ENCODE results near the gene PREB. TPM values are rescaled to one million over a fixed set of nuclear protein-coding genes. Genes with fewer than 3 reads are reported as not detected.
A peak's percentile ranks its signal among the peaks of the same experiment; 100 is the strongest.
"Not testable (repeated sequence)": the region's sequence is repeated elsewhere in the genome, so short reads cannot be mapped to it uniquely, and the experiment has no call there.

The PREB gene
- total RNA-seq, 2 experiments from 2014 or later, result 60.0 to 65.3 TPM

DNA sequence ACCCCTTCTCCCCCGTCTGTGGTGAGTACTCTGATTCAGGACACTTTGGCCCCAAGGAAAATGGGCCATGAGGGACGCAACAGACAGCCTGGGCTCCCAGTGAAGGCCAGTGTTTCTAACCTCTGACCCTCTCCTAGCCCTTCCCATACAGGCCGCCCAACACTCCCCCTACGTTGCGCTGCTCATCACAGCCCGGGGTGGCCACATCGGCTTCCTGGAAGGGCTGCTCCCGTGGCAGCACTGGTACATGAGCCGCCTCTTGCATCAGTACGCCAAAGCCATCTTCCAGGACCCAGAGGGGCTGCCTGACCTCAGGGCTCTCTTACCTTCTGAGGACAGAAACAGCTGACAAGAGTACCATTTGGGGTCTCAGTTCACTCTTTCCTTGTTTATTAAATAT, 4.0 kb downstream of the PREB start:
- CTCF ChIA-PET, result interaction anchor here (1.1 kb wide), 1 partner anchor 179 kb away, joined by 3 read pairs; no protein-coding TSS in a partner anchor
- H3K27me3 Mint-ChIP-seq, result no peaks in the 10 kb centered on the region
- no peak overlapping the region for H3K4me3 Mint-ChIP-seq
- no peaks in the 10 kb centered on the region for H3K9me3 Mint-ChIP-seq
- DNase-seq, result no peak
- peaks cover 24% of the 10 kb centered on the region for H3K4me1 Mint-ChIP-seq
- H3K36me3 Mint-ChIP-seq (ENCODE audit: low read depth), result peaks cover 32% of the 10 kb centered on the region
- H3K27ac Mint-ChIP-seq, result no peak overlapping the region
- POLR2A ChIA-PET, result no interaction called here

DNA sequence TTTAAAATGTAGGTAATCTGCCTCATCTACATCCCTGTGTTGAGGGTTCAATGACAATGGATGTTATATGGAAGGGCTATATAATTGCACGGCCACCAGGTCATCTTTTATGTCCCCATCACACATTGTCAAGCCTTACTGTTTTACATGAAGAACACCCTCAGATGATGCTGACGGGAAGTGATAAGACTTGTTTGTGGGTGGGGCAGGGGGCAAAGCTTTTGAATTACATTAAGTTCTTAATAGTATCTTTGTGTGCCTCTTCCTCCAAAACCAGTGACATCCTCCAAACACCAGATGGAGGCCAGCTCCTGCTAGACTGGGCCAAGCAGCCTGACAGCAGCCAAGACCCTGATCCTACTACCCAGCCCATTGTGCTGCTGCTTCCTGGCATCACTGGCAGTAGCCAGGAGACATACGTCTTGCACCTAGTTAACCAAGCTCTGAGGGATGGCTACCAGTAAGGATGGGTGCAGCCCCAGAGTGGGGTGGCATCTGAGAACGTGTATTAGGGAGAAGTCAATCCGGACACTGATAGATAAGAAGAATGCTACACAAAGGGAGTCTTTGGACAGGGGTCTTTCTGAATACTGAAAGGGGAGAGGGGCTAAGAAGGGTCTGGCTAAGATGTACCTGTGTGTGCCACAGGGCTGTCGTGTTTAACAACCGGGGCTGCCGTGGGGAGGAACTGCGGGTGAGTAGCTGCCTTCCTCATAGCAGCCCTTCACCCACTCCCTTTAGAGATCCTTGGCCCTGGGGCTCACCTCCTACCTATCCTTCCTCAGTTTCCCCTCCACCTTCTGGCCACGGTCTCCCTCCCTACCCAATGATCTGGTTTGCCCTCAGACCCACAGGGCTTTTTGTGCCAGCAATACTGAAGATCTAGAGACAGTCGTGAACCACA, 5.5 kb downstream of the PREB start:
- Mint-ChIP-seq H3K36me3 (ENCODE audit: low read depth) (peaks cover 32% of the 10 kb centered on the region), H3K4me3 (no peak overlapping the region), H3K4me1 (peaks cover 17% of the 10 kb centered on the region), H3K27me3 (no peaks in the 10 kb centered on the region), H3K27ac (no peak overlapping the region), H3K9me3 (no peaks in the 10 kb centered on the region)
- POLR2A ChIA-PET, result no interaction called here
- DNase-seq, result no peak
- CTCF ChIA-PET, result interaction anchor here (0.6 to 1.1 kb wide), 3 partner anchors 28 to 43 kb away, joined by 3 to 5 read pairs (median 3); no protein-coding TSS in a partner anchor

DNA sequence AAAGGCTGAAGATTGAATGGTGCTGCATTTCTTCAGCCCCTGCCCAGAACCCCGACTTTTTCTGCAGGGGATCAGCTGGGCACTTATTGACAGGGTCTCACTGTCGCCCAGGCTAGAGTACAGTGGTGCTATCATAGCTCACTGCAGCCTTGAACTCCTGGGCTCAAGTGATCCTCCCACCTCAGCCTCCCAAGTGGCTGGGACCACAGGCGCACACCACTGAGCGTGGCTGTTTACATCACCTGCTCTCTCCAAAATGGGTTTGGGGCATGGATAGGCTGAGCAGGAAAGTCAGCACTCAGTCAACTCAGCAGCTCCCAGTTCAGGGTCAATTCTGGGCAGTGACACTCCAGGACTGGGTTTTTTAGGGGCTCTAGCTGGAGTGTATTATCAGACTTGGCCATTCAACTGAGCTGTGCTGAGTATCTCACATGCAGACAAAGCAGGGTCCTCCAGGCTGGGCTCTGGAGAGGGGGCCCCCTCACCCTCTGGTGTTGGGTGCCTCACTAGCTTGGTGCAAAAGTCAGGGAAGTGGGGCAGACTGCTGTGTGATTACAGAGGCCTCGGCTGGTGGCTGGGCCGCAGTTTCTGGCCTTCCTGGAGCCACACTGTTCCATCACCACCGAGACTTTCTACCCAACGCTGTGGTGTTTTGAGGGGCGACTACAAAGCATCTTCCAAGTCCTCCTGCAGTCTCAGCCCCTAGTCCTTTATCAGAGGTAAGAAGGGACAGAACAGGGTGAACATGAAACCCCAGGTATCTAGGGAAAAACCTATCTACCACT, 6.4 kb downstream of the PREB start:
- no peaks in the 10 kb centered on the region for H3K9me3 Mint-ChIP-seq
- no peak overlapping the region for H3K27ac Mint-ChIP-seq
- peaks cover 13% of the 10 kb centered on the region for H3K4me1 Mint-ChIP-seq
- peaks cover 29% of the 10 kb centered on the region for H3K36me3 Mint-ChIP-seq (ENCODE audit: low read depth)
- no peak overlapping the region for H3K4me3 Mint-ChIP-seq
- DNase-seq, result no peak
- ChIA-PET CTCF (interaction anchor here (0.6 to 1.1 kb wide), 2 partner anchors 27 to 35 kb away, joined by 3 read pairs; no protein-coding TSS in a partner anchor), POLR2A (no interaction called here)
- H3K27me3 Mint-ChIP-seq, result peaks cover under 1% of the 10 kb centered on the region

DNA sequence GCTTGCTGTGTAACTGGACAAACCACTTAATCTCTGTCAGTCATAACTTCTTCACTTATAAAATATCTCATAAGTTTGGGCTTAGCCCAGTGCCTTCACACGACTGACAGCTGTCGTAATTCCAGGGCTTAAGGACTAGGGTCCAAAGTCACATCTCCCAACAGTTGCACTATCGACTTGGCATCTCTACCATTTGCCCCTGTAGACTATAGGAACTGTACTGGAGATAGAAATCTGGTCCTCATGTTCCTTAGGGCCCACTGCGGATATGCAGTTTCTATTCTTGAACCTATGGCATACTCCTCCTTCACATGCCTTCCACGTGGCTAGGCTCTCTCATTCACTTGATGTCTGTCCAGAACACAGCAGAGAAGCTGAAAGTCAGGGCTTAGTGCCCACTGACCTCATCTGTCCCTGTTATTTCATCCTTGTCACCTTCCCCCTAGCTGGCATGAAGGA, 8.2 kb downstream of the PREB start:
- Mint-ChIP-seq H3K9me3 (no peaks in the 10 kb centered on the region), H3K4me3 (no peak overlapping the region), H3K27me3 (peaks cover 15% of the 10 kb centered on the region), H3K4me1 (peaks cover 6% of the 10 kb centered on the region), H3K27ac (no peak overlapping the region), H3K36me3 (ENCODE audit: low read depth) (peaks cover 18% of the 10 kb centered on the region)
- CTCF ChIA-PET, result no interaction called here
- DNase-seq, result no peak
- POLR2A ChIA-PET, result no interaction called here

DNA sequence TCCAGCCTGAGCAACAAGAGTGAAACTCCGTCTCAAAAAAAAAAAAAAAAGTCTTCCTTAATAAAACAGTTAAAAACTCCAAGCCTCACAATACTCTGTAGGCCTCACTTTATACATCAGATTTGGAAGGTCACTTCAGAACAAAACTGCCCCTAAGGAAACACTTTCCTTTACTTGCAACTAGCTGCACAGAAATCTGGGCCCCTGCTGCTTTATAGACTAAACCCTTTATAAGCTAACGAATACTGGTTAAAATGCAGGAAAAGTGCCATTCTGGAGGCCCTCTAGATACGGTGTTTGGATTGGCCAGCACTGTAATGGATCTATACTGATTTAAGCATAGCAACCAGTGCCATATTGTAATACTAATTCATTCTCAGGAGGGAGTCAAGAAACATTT, 9.3 kb downstream of the PREB start:
- Mint-ChIP-seq H3K36me3 (ENCODE audit: low read depth) (peaks cover 7% of the 10 kb centered on the region), H3K4me3 (no peak overlapping the region), H3K27ac (no peak overlapping the region), H3K9me3 (no peaks in the 10 kb centered on the region), H3K27me3 (peaks cover 21% of the 10 kb centered on the region), H3K4me1 (peaks cover 6% of the 10 kb centered on the region)
- DNase-seq, result no peak
- POLR2A ChIA-PET, result interaction anchor here (0.6 kb wide), 1 partner anchor 238 kb away, joined by 16 read pairs; no protein-coding TSS in a partner anchor
- CTCF ChIA-PET, result interaction anchor here (0.6 to 1.6 kb wide), 2 partner anchors 27 to 178 kb away, joined by 3 to 4 read pairs; no protein-coding TSS in a partner anchor

DNA sequence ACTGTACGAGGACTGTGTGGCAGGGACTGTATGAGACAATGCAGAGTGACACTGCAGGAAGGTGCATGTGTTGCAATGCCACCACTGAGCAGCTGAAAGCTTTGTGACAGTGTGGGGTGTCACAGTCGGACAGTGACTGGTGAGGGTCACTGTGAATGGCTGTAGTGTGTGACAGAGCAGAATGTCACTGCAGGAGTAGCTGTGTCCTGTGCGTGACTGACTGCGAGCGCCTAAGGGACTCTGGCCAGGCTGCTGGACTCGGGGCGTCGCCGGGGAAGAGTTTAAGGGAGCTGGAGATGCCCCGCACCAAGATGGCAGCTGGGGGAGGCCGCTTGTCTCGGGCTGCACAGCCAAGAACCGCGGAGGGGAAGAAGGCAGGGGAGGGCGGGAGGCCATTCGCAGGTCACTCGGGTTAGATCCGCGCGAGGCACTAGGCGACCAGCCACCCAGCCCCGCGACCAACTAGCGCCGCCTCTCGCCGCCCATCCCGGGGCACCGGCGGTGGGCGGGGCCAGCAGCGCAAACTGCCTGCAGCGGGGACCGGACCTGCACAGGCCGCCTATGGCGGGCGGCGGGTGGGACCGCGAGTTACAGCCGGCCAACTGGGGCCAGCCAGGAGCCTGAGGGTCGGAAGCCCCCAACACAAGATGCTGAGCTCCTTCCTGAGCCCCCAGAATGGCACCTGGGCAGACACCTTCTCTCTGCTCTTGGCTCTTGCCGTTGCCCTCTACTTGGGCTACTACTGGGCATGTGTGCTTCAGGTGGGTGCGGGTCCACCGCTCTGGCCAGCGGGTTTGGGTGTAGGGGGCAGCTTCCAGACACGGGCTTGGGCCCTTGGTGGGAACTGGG, 10.9 kb downstream of the PREB start, which contains the start of gene ABHD1:
Gene ABHD1 (plus strand): TSS at position 514 of the 849 bp plus-strand sequence. CDS start 134 bp downstream, at position 648.
- CTCF ChIA-PET, result interaction anchor here (0.6 to 2.5 kb wide), 6 partner anchors 11 to 365 kb away, joined by 3 to 11 read pairs (median 4); partner anchors contain the start of genes PREB and PRR30
- POLR2A ChIA-PET, result no interaction called here
- peak; percentile 56 for DNase-seq
- H3K4me1 Mint-ChIP-seq, result peaks cover 15% of the 10 kb centered on the region
- H3K27me3 Mint-ChIP-seq, result peaks cover 32% of the 10 kb centered on the region
- H3K9me3 Mint-ChIP-seq, result no peaks in the 10 kb centered on the region
- peak within 1 kb of the TSS; percentile 81 for H3K4me3 Mint-ChIP-seq
- peak within 1 kb of the TSS; percentile 77 for H3K27ac Mint-ChIP-seq
- no peaks in the 10 kb centered on the region for H3K36me3 Mint-ChIP-seq (ENCODE audit: low read depth)

DNA sequence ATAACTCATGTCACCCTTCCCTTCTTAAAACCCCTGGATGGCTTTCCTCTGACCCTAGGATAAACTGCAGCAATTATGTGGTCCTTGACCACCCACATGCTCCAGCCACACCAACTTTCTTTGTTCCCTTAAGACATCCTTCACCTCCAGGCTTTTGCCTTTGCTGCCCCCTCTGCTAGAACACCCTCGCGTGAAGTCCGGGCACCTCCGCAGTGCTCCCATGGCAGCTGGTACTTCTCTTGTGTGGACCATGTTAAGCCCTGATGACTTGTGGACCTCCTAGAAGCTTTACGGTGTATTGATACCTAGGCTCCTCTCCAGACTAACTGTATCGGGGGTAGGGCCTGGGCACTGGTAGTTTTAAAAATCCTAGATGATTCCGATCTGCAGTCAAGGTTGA, 11.6 kb downstream of the PREB start:
- no peaks in the 10 kb centered on the region for H3K9me3 Mint-ChIP-seq
- CTCF ChIA-PET, result interaction anchor here (0.9 to 2.5 kb wide), 3 partner anchors 12 to 20 kb away, joined by 3 to 11 read pairs (median 3); partner anchors contain the start of gene PREB
- H3K27ac Mint-ChIP-seq, result peak overlapping the region; percentile 77
- H3K4me3 Mint-ChIP-seq, result peak overlapping the region; percentile 81
- no peaks in the 10 kb centered on the region for H3K36me3 Mint-ChIP-seq (ENCODE audit: low read depth)
- no peak for DNase-seq
- peaks cover 36% of the 10 kb centered on the region for H3K27me3 Mint-ChIP-seq
- peaks cover 16% of the 10 kb centered on the region for H3K4me1 Mint-ChIP-seq
- POLR2A ChIA-PET, result no interaction called here

DNA sequence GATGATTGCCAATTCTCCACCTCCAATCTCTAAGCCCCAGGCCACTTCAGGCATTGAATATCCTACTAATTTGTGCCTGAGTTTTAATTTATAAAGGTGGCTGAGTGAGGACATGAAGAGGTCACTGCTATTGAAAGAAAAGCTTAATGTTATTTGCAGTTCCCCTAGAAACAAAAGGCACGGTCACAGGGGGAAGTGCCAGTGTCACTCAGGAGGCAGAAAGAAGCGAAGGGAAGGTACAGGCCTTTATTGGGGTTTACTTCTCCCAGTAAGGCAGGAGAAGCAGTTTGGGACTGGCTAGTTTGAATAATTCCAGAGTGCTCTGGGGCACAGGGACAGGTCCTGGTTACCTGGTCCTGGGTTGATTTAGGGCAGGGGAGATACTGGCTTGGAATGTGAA, 12.5 kb downstream of the PREB start:
- CTCF ChIA-PET, result interaction anchor here (2.5 kb wide), 1 partner anchor 13 kb away, joined by 11 read pairs; the partner anchor contains the start of gene PREB
- H3K36me3 Mint-ChIP-seq (ENCODE audit: low read depth), result no peaks in the 10 kb centered on the region
- H3K4me3 Mint-ChIP-seq, result no peak overlapping the region
- no peaks in the 10 kb centered on the region for H3K9me3 Mint-ChIP-seq
- H3K27ac Mint-ChIP-seq, result no peak overlapping the region
- peaks cover 41% of the 10 kb centered on the region for H3K27me3 Mint-ChIP-seq
- H3K4me1 Mint-ChIP-seq, result peaks cover 16% of the 10 kb centered on the region
- POLR2A ChIA-PET, result no interaction called here
- DNase-seq, result no peak

DNA sequence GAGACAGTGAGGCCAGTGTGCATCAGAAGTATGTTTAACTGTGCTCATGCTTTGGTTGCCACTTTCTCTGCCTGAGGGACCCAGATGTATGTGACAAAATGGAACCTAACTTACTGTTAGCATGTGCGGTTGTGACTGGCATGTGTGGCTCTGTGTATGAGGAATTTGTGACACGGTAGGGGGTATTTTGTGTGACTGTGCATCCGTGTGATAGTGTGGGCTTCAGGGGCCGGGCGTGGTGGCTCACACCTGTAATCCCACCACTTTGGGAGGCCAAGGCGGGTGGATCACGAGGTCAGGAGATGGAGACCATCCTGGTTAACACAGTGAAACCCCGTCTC, 15.1 kb downstream of the PREB start:
- H3K4me3 Mint-ChIP-seq, result peak overlapping the region; percentile 71
- DNase-seq; H3K9me3 Mint-ChIP-seq; POLR2A ChIA-PET; H3K36me3 Mint-ChIP-seq (ENCODE audit: low read depth); H3K27ac Mint-ChIP-seq: not testable (repeated sequence)
- CTCF ChIA-PET, result interaction anchor here (1.5 kb wide), 1 partner anchor 13 kb away, joined by 5 read pairs; no protein-coding TSS in a partner anchor
- H3K4me1 Mint-ChIP-seq, result peaks cover 16% of the 10 kb centered on the region
- peaks cover 41% of the 10 kb centered on the region for H3K27me3 Mint-ChIP-seq

DNA sequence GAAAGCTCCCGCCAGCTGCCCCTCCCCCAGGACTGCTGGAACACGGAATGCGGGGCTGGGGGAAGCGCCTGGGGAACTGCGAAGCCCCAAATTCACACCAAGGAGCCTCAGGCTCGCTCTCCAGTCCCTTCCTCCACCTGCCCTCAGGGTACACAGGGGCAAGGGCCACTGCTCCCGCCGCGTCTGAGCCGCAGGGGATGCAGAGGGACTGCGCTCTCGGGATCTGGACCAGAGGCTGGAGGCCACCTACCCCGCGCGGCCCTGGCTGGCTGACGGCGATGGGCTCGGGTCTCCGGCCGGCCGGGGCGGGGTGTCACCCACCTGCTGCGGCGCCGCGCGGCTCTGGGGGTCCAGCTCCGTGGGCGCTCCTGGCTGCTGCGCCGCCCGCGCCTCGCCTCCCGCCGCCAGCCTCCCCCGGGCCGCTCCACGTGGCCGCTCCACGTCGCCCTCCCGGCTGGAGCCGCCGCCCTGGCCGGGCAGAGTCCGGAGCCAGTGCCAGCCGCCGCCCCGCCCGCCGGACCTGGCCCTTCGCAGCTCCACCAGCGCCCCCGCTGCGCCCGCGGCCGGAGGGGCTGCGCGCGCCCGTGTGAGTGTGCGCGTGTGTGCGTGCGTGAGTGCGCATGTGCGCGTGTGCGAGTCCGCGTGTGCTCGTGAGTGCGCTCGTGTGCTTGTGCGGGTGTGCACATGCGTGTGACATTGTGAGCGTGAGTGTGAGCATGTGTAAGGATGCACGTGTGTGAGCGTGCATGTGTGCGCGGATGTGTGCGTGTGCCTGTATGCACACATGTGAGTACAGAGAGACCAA, 15.7 kb downstream of the PREB start, which contains the start of gene CGREF1:
Gene CGREF1 (minus strand): TSS at position 604 of the 805 bp plus-strand sequence. CDS start 14,762 bp downstream, outside the sequence.
- no peak within 1 kb of the TSS for H3K27ac Mint-ChIP-seq

DNA sequence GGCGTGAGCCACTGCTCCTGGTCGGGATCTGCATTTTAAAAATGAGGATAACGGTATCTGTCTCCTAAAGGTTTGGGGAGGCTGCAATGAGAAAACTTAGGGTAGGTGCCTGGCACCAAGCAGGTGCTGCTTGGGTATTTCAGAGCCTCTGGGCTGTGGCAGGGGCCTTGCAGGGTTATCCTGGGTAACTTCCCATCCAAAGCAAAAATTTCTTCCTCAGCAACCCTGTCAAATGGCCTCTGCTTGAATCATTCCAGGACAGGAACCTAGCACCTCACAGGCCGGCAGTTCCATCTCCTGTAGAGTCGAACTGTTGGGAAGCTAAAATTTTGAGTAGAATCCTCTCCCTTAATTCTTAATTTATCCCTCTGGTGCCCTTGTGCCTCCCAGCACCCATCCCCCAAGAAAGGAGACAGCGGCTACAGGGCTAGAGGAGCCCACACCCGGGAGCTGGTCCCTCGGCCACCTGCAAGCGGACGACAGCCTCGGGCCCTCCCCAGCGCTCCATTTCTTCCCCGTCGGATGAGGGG, 16.4 kb downstream of the PREB start:
- ChIA-PET POLR2A (no interaction called here), CTCF (interaction anchor here (1.5 kb wide), 1 partner anchor 14 kb away, joined by 5 read pairs; no protein-coding TSS in a partner anchor)
- H3K27me3 Mint-ChIP-seq, result peaks cover 40% of the 10 kb centered on the region
- no peaks in the 10 kb centered on the region for H3K9me3 Mint-ChIP-seq
- H3K4me3 Mint-ChIP-seq, result peak overlapping the region; percentile 3
- H3K4me1 Mint-ChIP-seq, result peaks cover 12% of the 10 kb centered on the region
- no peak overlapping the region for H3K27ac Mint-ChIP-seq
- no peak for DNase-seq
- no peaks in the 10 kb centered on the region for H3K36me3 Mint-ChIP-seq (ENCODE audit: low read depth)

More for the DNA sequence above, 15.7 kb downstream of the PREB start, which contains the start of gene CGREF1:
- ChIA-PET CTCF (interaction anchor here (1.5 kb wide), 1 partner anchor 13 kb away, joined by 5 read pairs; no protein-coding TSS in a partner anchor), POLR2A (no interaction called here)
- Mint-ChIP-seq H3K27me3 (peaks cover 41% of the 10 kb centered on the region), H3K4me3 (peak within 1 kb of the TSS; percentile 71), H3K4me1 (peaks cover 16% of the 10 kb centered on the region), H3K9me3 (no peaks in the 10 kb centered on the region), H3K36me3 (ENCODE audit: low read depth) (no peaks in the 10 kb centered on the region)
- no peak for DNase-seq
